Peyer's patch (tissue), 4 donors: ENCODE measurements around the gene GALNS. TPM values are rescaled to one million over a fixed set of nuclear protein-coding genes. Genes with fewer than 3 reads are reported as not detected.
A peak's percentile ranks its signal among the peaks of the same experiment; 100 is the strongest.

Experiments
- DNase-seq, 3 donors: peaks; one replicate each; pipeline ENCODE4 v3.0.0-alpha.2; 2017 to 2019
- H3K27ac ChIP-seq, 4 donors: fragments of 200-600 bp; sonication (generic); one replicate each; pipeline ENCODE4 v1.5.1; 2016 to 2019
- H3K27me3 ChIP-seq, 2 donors: fragments of 200-600 bp; sonication (generic); one replicate each; pipeline ENCODE4 v1.5.1; 2019
- H3K36me3 ChIP-seq, 3 donors: fragments of 200-600 bp; sonication (generic); one replicate each; pipeline ENCODE4 v1.5.1; 2016 to 2019
- H3K4me1 ChIP-seq, 4 donors: fragments of 200-600 bp; sonication (generic); one replicate each; pipeline ENCODE4 v1.5.1; 2016 to 2019
- H3K4me3 ChIP-seq, 4 donors: fragments of 200-600 bp; sonication (generic); 1 replicate in 3 of 4; 2 replicates in 1 of 4; pipeline ENCODE4 v1.5.1; 2016 to 2019; ENCODE audit warnings: mild to moderate bottlenecking in 1 of 4
- H3K9me3 ChIP-seq, 4 donors: fragments of 200-600 bp; sonication (generic); one replicate each; pipeline ENCODE4 v1.5.1; 2016 to 2019; ENCODE audit warnings: mild to moderate bottlenecking in 1 of 4
- POLR2A ChIP-seq, 2 donors: fragments of 450-650 bp; IDR thresholded peaks; one replicate each; pipeline ENCODE4 v1.5.1; 2017; ENCODE audit warnings: antibody characterized with exemption in 2 of 2, mild to moderate bottlenecking in 2 of 2, moderate library complexity in 2 of 2
- total RNA-seq, 4 donors: library from RNA; depleted of rRNA; stranded (reverse); fragments of >200 nt; gene quantifications; one replicate each; pipeline ENCODE4 v1.1.0, GENCODE V29; 2016
- TF ChIP-seq, protein P1 (sequence below), 6 experiments: fragments of 450-650 bp in 4 of 6; fragments of 200-600 bp in 2 of 6; sonication (generic) in 1 of 6; IDR thresholded peaks; one replicate each; pipeline ENCODE4 v1.5.1; 2017 to 2019; ENCODE audit warnings: antibody characterized with exemption in 6 of 6, mild to moderate bottlenecking in 3 of 6, moderate library complexity in 1 of 6

Gene GALNS
- total RNA-seq, 4 donors from 2014 or later = 46.4 to 180 (median 133) TPM

GRCh38 chr16:88883117-88883895, 26.6 kb upstream of the GALNS start:
- no peaks in the 10 kb centered on the region for H3K27me3 ChIP-seq
- TF ChIP-seq POLR2A (IDR thresholded peaks at IDR 0.05) = no peak
- H3K9me3 ChIP-seq = no peaks in the 10 kb centered on the region
- peaks cover 0 to 17% (median 0%) of the 10 kb centered on the region in 3 donors for H3K36me3 ChIP-seq
- H3K4me3 ChIP-seq = no peak overlapping the region
- H3K4me1 ChIP-seq = peaks cover 0 to 36% (median 2%) of the 10 kb centered on the region in 4 donors
- no peak overlapping the region for H3K27ac ChIP-seq
- DNase-seq = no peak

GRCh38 chr16:88882358-88883030, 25.7 kb upstream of the GALNS start:
- Histone ChIP-seq H3K4me1 (peaks cover 0 to 30% (median 2%) of the 10 kb centered on the region in 4 donors), H3K27me3 (no peaks in the 10 kb centered on the region), H3K9me3 (no peaks in the 10 kb centered on the region), H3K4me3 (no peak overlapping the region), H3K36me3 (peaks cover 0 to 17% (median 0%) of the 10 kb centered on the region in 3 donors), H3K27ac (no peak overlapping the region)
- TF ChIP-seq, protein P1, sequence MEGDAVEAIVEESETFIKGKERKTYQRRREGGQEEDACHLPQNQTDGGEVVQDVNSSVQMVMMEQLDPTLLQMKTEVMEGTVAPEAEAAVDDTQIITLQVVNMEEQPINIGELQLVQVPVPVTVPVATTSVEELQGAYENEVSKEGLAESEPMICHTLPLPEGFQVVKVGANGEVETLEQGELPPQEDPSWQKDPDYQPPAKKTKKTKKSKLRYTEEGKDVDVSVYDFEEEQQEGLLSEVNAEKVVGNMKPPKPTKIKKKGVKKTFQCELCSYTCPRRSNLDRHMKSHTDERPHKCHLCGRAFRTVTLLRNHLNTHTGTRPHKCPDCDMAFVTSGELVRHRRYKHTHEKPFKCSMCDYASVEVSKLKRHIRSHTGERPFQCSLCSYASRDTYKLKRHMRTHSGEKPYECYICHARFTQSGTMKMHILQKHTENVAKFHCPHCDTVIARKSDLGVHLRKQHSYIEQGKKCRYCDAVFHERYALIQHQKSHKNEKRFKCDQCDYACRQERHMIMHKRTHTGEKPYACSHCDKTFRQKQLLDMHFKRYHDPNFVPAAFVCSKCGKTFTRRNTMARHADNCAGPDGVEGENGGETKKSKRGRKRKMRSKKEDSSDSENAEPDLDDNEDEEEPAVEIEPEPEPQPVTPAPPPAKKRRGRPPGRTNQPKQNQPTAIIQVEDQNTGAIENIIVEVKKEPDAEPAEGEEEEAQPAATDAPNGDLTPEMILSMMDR (IDR thresholded peaks at IDR 0.05) = no peak
- TF ChIP-seq POLR2A (IDR thresholded peaks at IDR 0.05) = no peak
- DNase-seq = peak; percentile 27 to 82 (median 74)

GRCh38 chr16:88881675-88882357, 25.1 kb upstream of the GALNS start:
- TF ChIP-seq, protein P1 (IDR thresholded peaks at IDR 0.05) = no peak
- no peak for TF ChIP-seq POLR2A (IDR thresholded peaks at IDR 0.05)
- Histone ChIP-seq H3K4me3 (peak overlapping the region in 1 of 4 donors; percentile 23), H3K27ac (no peak overlapping the region), H3K4me1 (peaks cover 0 to 28% (median 2%) of the 10 kb centered on the region in 4 donors), H3K27me3 (no peaks in the 10 kb centered on the region), H3K9me3 (no peaks in the 10 kb centered on the region), H3K36me3 (peaks cover 0 to 17% (median 0%) of the 10 kb centered on the region in 3 donors)
- DNase-seq = no peak

DNA sequence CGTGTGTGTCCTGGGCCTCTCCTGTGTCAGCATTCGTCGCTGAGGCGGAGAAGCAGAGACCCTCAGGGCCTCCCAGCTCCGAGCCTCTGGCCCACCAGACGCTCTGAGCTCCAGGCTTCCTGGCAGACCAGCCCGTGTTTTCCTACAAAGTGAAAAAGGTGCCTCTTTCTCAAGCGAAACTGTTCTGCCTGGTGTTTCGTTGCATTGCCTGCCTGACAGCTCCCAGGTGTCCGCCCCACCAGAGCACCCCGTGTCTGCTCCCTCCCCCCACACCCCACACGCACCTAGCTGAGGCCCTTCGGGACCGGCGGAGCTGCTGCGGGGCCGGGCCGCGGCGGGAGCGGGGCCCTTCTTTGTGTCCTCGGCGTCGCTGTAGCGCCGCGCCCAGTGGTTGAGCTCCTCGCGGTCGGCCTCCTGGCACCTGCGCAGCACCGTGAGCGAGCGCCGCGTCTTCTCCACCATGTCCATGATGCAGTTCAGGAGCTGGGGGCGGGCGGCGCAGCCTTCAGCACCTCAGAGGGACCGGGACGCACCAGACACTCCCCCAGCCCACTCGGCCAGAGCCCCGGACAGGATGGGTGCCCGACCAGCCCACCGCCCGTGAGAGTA, 24.4 kb upstream of the GALNS start:
- H3K27me3 ChIP-seq = no peaks in the 10 kb centered on the region
- H3K27ac ChIP-seq = no peak overlapping the region
- peaks cover 0 to 17% (median 0%) of the 10 kb centered on the region in 3 donors for H3K36me3 ChIP-seq
- no peaks in the 10 kb centered on the region for H3K9me3 ChIP-seq
- H3K4me1 ChIP-seq = peaks cover 0 to 21% (median 2%) of the 10 kb centered on the region in 4 donors
- TF ChIP-seq, protein P1 (IDR thresholded peaks at IDR 0.05) = no peak
- no peak for TF ChIP-seq POLR2A (IDR thresholded peaks at IDR 0.05)
- H3K4me3 ChIP-seq = peak overlapping the region in 2 of 4 donors; percentile 23 to 28
- DNase-seq = peak in 1 of 3 donors; percentile 57

DNA sequence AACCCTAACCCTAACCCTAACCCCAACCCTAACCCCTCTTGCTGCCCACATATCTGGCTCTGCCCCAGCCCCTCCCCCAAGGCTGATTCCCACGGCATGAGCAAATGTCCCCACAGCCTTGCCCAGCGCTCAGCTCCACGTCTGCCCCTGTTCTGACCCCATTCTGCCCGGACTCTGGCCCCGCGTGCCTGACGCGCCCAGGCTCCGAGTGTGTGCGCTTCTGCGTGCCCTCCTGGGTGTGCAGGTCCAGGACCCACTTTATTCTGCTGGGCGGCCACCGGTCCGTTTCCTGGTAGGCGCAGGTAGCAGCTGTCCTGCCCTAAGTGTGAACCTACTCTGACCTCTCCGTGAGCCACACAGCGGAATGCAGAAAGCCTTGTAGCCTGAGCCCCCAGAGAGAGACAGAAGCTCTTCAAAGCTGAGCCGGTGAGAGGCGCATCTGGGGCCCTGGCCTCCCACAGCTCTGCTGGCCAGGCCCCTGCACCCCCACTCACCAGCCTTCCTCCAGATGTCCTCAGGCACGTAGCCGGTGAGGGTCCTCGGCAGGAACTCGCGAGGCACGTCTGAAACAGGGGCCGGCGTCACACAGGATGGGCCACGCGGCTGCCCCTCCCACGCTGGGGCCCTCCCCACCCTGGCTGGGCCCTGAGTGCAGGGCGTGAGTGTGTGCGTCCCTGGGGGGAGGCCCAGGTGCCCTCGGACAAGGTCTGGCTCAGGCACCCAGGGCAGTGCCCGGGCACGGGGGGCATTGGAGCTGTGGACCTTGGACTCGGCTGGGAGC, 23.7 kb upstream of the GALNS start:
- Histone ChIP-seq H3K4me1 (peaks cover 0 to 18% (median 2%) of the 10 kb centered on the region in 4 donors), H3K36me3 (peaks cover 0 to 16% (median 0%) of the 10 kb centered on the region in 3 donors), H3K9me3 (no peaks in the 10 kb centered on the region), H3K27ac (no peak overlapping the region), H3K27me3 (no peaks in the 10 kb centered on the region), H3K4me3 (peak overlapping the region in 2 of 4 donors; percentile 23 to 28)
- TF ChIP-seq POLR2A (IDR thresholded peaks at IDR 0.05) = no peak
- TF ChIP-seq, protein P1 (IDR thresholded peaks at IDR 0.05) = no peak
- DNase-seq = peak in 1 of 3 donors; percentile 60
